Fibroblast of skin of abdomen (primary cell): ENCODE results near the gene FEV.
"Not testable (repeated sequence)": the region's sequence is repeated elsewhere in the genome, so short reads cannot be mapped to it uniquely, and the experiment has no call there.

Experiments used
- DNase-seq: peaks from one replicate; pipeline ENCODE4 v3.0.0-alpha.2; 2013

Gene FEV

DNA sequence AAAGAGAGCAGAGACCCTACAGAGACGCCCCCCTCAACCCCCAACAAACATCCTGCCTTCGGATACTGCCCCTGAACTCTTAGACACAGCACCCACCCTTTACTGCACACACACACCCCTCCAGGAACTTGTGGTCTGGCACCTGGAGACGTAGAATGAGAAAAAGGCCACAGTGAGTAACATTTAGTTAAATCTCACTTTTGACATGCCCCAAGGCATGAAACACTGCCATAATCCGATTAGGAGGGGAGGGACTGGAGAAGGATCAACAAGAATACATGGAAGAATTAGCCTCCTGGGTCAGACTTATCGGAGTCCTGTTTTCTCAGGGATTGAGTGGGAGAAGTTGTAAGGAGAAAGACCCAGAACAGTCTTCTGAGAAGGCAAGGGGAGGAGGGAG, 21.4 kb downstream of the FEV start:
- no peak for DNase-seq

- DNase-seq, result peak; percentile 48
These were observed 22.0 kb downstream of the FEV start for GRCh38 chr2:218962859-218963492.

DNA sequence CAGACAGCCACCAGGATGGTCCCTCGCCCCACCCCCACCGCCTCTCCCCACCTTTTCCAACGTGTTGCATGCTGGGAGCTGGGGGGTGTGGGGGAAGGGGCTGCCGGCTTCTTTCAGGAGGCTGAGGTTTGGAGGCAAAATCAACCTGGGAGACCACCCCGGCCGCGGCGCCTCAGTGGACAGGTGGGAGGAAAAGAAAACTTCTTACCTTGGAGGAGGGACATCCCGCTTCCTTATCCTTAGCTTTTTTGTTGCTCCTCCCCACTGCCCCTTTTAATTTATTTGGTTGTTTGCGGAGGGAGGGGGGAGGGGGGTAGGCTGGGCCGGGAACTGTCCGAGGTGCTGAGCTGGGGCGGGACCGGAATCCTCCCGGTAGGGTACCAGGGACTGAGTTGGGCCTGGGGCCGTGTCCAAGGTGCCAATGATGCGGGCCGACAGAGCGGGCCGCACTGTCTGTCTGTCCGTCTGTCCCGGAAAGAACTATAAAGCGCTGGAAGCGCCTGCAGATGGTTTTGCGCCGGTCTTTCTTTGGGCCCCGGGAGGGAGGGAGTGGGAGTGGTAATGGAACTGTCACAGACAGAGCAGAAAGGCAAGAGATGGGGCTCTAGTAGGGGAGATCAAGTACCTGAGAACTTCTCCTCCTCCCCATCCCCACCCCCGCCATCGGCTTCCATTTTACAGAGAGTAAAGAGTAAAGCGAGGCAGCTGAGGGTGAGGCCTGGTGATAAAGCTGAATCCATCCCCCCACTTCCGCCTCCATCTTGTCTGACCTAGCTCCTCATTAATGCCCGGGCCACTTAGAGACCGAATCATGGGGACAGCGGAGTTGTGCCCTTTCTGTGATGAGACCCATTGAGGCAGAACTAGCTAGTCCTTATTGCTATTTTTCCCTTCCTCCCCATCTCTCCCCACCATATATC, 23.1 kb downstream of the FEV start:
- no peak for DNase-seq

- no peak for DNase-seq
These were observed 23.8 kb downstream of the FEV start for GRCh38 chr2:218961229-218961628.

- DNase-seq, result no peak
These were observed 24.4 kb downstream of the FEV start for GRCh38 chr2:218960309-218961165.

DNA sequence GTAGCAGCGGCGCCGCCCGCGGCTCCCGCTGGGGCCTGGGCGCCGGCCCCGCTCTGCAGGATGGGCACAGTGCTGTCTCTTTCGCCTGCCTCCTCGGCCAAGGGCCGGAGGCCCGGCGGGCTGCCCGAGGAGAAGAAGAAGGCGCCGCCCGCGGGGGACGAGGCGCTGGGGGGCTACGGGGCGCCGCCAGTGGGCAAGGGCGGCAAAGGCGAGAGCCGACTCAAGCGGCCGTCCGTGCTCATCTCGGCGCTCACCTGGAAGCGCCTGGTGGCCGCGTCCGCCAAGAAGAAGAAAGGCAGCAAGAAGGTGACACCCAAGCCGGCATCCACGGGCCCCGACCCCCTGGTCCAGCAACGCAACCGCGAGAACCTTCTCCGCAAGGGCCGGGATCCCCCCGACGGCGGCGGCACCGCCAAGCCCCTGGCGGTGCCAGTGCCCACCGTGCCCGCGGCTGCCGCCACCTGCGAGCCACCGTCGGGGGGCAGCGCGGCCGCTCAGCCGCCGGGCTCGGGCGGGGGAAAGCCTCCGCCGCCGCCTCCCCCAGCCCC, 25.1 kb downstream of the FEV start:
- DNase-seq, result no peak

GRCh38 chr2:218959141-218959731, 25.7 kb downstream of the FEV start, which contains the start of gene CDK5R2:
Gene CDK5R2 (plus strand): TSS chr2:218959666. CDS start chr2:218959821, 155 bp downstream.
- peak; percentile 76 for DNase-seq

DNA sequence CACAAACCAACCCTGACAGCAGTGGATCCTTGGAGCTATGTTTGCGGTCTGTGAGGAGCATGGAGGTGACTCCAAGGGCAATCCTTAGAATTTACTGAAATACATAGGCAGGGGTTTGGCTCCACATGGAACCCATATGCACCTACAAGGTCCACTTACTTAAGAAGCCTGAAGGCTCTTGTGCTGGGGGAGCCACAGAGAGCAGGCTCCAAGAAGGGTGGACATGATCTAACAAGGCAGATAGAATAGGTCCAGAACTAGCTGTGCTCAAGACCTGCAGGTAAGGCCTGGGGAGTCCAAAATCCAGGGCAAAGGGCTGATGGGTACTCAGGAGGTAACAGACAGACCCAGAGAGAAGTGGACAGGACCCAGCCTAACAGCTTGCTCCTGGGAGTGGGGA, 26.7 kb downstream of the FEV start:
- no peak for DNase-seq

DNA sequence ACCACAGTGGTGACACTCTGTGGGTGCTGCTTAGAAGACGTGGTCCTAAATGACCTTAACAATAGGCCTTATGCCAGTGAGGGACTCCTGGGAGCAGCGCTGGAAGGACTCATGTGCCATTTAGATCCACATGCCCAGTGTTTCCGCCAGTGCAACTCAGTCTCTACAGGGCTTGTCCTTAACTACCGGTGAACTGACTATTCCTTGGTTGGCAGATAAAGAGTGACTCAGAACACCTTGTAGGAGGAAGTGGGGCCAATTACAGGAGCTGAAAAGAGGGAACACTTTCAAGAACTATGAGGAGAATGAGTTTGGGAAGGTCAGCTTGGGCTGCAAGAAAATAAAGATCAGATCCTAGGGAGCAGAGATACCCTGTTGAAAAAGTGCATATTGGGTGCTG, 27.3 kb downstream of the FEV start:
- no peak for DNase-seq

- no peak for DNase-seq
These were observed 28.9 kb downstream of the FEV start for GRCh38 chr2:218956039-218956438.

DNA sequence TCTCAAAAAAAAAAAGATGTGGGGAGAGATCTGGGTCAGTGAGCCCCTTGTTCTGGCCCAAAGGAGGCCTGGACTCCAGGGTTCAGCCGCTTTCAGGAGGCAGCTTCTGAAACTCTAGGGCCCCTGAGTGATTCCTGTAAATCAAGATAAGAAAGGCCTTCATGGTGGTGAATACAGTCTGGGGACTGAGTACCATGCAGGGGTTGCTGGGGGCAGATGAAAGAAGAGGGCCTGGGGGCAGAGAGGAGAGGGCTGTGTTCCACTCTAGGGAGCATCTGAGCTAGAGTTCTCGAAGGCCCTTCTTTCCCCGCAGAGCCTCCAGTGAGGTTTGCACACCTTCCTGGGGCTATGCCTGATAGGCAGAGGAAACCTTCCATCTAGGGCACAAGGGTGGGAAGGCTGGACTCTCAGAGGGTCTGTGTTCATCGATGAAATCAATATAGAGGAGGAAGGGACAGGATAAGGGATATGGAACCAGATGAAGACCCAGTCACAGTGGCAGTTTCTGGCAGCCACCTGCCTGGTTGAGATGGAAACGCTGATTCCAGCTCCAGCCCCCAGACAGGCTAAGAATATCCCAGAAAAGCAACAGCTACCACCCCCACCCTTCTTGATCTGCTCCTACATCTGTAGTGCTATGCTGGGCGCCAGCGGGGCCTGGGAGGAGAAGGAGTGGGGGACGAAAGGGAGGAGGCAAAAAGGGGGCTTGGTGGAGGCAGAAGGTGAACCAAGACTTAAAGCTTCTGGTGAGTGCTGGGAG, 30.3 kb downstream of the FEV start:
- no peak for DNase-seq

DNA sequence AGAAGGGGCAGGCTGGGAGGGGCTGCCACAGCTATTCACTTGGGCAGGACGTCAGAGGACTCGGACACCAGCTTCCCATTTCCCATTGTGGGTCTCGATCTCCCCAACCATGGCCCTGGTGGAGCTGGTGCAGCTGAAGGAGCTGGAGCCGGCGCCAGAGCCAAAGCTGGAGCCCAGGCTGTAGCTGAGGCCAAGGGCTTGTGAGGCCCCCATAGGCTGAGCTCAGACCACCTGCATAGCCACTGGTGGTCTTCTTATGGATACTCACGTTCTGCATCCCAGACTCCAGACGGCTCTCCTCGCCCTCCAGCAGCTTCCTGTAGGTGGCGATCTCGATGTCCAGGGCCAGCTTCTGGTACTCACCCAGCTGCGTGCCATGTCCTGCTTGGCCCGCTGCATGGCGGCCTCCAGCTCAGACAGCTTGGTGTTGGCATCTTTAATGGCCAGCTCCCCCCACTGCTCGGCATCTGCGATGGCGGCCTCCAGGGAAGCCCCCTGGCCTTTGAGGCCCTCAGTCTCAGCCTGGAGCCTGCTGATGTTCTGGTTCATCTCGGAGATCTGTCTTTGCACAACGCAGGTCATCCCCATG, 31.5 kb downstream of the FEV start:
- DNase-seq, result no peak

GRCh38 chr2:218952160-218952559, 32.8 kb downstream of the FEV start:
- DNase-seq, result no peak

DNA sequence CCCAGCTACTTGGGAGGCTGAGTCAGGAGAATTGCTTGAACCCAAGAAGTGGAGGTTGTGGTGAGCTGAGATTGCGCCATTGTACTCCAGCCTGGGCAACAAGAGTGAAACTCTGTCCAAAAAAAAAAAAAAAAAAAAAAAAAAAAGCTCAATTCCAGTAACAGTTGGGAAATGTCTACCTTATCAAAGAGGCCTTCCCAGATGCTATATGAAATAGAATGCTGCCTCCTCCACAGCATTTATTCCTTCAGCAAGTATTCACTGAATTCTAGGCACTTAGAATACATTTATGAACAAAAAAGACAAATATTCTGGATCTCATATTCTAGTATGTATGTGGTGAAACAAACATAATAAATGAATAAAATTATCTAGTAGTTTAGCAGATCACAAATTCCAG, 38.4 kb downstream of the FEV start:
- no peak for DNase-seq

- DNase-seq, result no peak
These were observed 40.1 kb downstream of the FEV start for GRCh38 chr2:218944759-218945404.

- DNase-seq, result not testable (repeated sequence)
These were observed 53.2 kb downstream of the FEV start for GRCh38 chr2:218931751-218932150.
